ENCODE measurements around the gene SYT2. TPM values are rescaled to one million over a fixed set of nuclear protein-coding genes. Genes with fewer than 3 reads are reported as not detected.
A peak's percentile ranks its signal among the peaks of the same experiment; 100 is the strongest.

The SYT2 gene
- total RNA-seq, 1 donor from 2014 or later = not detected

DNA sequence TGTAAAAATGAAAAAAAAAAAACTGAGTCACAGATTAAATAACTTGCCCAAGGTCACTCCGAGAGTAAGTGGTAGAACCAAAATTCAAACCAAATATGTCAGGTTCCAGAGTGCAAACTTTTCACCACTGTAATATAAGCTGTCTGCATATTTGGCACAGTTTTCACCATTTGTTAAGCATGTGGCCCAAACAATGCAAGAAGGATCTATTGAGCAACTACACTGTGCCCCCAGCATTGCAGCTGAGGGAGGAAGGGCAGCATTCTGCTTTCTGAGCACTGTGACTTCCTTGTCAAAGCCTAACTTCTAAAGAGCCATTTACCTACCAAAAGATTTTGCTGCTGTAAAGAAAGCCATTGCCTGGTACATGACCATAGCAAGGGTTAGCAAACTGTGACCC lies 133.4 kb downstream of the SYT2 start:
- H3K4me1 Mint-ChIP-seq = no peaks in the 10 kb centered on the region
- no peak overlapping the region for H3K27ac Mint-ChIP-seq
- TF ChIP-seq, protein P1, sequence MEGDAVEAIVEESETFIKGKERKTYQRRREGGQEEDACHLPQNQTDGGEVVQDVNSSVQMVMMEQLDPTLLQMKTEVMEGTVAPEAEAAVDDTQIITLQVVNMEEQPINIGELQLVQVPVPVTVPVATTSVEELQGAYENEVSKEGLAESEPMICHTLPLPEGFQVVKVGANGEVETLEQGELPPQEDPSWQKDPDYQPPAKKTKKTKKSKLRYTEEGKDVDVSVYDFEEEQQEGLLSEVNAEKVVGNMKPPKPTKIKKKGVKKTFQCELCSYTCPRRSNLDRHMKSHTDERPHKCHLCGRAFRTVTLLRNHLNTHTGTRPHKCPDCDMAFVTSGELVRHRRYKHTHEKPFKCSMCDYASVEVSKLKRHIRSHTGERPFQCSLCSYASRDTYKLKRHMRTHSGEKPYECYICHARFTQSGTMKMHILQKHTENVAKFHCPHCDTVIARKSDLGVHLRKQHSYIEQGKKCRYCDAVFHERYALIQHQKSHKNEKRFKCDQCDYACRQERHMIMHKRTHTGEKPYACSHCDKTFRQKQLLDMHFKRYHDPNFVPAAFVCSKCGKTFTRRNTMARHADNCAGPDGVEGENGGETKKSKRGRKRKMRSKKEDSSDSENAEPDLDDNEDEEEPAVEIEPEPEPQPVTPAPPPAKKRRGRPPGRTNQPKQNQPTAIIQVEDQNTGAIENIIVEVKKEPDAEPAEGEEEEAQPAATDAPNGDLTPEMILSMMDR (IDR thresholded peaks at IDR 0.05) = no peak
- no peak overlapping the region for H3K4me3 Mint-ChIP-seq
- ChIA-PET POLR2A (no interaction called here), CTCF (no interaction called here)
- ATAC-seq (ENCODE audit: low read depth) (no peak), DNase-seq (no peak)
- intact Hi-C loops (cut with micrococcal nuclease) = no loop called here
- H3K36me3 Mint-ChIP-seq (ENCODE audit: low read depth) = peaks cover 25% of the 10 kb centered on the region
- H3K9me3 Mint-ChIP-seq = no peaks in the 10 kb centered on the region
- no peaks in the 10 kb centered on the region for H3K27me3 Mint-ChIP-seq

DNA sequence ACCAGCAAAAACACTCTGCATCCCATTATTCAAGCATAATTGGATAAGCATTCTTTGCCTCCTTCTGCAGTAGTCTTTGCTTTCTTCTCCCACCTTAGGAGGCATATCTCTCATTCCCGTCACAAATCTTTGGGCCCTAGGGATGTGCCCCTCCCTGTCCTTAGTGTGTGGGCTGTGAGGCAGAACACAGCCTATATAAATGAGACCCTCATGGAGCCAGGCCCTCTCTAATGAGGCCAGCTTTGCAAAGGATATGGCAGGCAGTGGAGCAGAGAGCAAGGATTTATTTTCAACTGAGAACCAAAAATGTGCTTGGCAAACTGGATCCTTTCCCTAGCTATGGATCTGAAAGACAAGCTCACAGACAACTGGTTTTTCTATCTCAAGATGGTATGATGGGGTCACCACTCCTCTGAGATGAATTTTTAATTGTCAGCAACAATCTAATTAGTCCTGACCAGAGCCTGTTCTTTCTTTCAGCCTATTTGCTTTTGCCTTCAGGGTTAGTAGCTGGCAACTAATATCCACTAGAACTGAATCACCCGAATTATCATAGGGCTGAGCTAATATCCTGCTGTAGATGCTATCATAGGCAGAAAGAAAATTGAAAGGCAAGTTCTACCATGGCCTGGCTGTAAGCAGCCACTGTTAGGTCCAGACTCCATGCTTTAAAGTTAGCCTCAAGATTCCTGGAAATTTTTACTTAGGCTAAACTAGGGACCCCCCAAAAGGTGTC lies 134.2 kb downstream of the SYT2 start:
- Mint-ChIP-seq H3K36me3 (ENCODE audit: low read depth) (peaks cover 18% of the 10 kb centered on the region), H3K9me3 (no peaks in the 10 kb centered on the region), H3K27me3 (no peaks in the 10 kb centered on the region), H3K4me1 (no peaks in the 10 kb centered on the region), H3K4me3 (no peak overlapping the region), H3K27ac (no peak overlapping the region)
- no peak for DNase-seq
- POLR2A ChIA-PET = no interaction called here
- intact Hi-C loops (cut with micrococcal nuclease) = no loop called here
- ATAC-seq (ENCODE audit: low read depth) = no peak
- CTCF ChIA-PET = no interaction called here
- TF ChIP-seq, protein P1 (IDR thresholded peaks at IDR 0.05) = no peak

DNA sequence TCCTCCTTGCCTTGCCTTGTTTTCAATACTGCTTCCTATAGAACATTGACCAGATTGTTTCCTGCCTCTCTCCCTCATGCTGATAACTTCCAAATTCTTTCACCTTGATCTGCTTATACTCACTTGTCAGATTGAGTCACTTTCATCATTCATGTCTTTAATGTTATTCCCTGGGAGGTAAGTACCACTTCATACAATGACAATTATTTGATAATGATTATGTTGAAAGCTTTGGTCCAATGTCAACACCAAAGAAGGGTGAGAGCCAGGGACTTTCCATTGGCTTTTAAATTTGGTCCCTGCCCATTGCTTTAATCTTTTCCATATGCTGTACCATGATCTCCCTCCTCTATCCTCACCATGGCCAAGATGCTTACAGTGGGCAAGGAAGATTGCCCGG lies 137.4 kb downstream of the SYT2 start:
- Mint-ChIP-seq H3K9me3 (no peaks in the 10 kb centered on the region), H3K27me3 (no peaks in the 10 kb centered on the region), H3K36me3 (ENCODE audit: low read depth) (peaks cover 21% of the 10 kb centered on the region), H3K27ac (no peak overlapping the region), H3K4me3 (no peak overlapping the region), H3K4me1 (no peaks in the 10 kb centered on the region)
- DNase-seq (no peak), ATAC-seq (ENCODE audit: low read depth) (no peak)
- ChIA-PET CTCF (interaction anchor here (0.7 to 1.5 kb wide), 2 partner anchors 109 to 113 kb away, joined by 3 to 4 read pairs; no protein-coding TSS in a partner anchor), POLR2A (no interaction called here)
- TF ChIP-seq, protein P1 (IDR thresholded peaks at IDR 0.05) = no peak
- intact Hi-C loops (cut with micrococcal nuclease) = loop anchor here (5.0 kb wide), 2 partner anchors 54 to 144 kb away; no protein-coding TSS in a partner anchor

DNA sequence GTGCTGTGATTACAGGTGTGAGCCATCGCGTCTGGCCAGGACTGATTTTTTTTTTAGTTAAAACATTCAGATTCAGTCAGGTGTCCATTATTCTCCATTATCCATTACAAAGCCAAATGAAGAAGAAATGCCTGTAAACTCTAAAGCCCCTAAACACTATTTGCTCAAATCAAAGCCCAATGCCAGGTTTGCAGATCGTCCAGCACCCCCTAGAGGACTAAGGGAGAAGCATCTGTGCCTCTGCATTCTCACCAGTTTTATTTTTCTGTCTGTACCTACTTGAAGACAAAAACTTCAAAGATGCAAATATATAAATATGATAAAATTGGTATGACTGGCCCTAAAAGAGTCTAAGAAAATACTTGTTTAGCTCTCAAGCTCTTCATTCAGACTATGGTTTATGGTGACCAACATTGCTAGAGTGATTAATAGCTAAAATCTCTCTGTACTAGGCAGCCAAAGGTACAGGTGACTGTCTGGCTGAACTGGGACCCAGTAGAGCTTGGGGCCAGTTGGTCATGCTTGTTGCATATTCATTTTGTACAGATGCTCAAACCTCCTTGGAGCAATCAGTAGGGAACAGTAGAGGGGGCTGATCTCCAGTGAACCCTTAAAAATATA lies 138.4 kb downstream of the SYT2 start:
- H3K4me3 Mint-ChIP-seq = no peak overlapping the region
- H3K36me3 Mint-ChIP-seq (ENCODE audit: low read depth) = peaks cover 28% of the 10 kb centered on the region
- peaks cover 8% of the 10 kb centered on the region for H3K4me1 Mint-ChIP-seq
- TF ChIP-seq, protein P1 (IDR thresholded peaks at IDR 0.05) = peak; percentile 18
- ATAC-seq (ENCODE audit: low read depth) (peak; percentile 52), DNase-seq (no peak)
- intact Hi-C loops (cut with micrococcal nuclease) = loop anchor here (1.0 to 5.0 kb wide), 5 partner anchors 55 to 230 kb away; no protein-coding TSS in a partner anchor
- no peaks in the 10 kb centered on the region for H3K9me3 Mint-ChIP-seq
- POLR2A ChIA-PET = no interaction called here
- no peaks in the 10 kb centered on the region for H3K27me3 Mint-ChIP-seq
- CTCF ChIA-PET = interaction anchor here (0.7 to 3.8 kb wide), 14 partner anchors 10 to 228 kb away, joined by 3 to 24 read pairs (median 4); no protein-coding TSS in a partner anchor
- H3K27ac Mint-ChIP-seq = no peak overlapping the region

All from activated B cell treated with CpG ODN at 0.5 μM for 24 hours (primary cell).